ENCODE results near the gene SEC11A.
"Not testable (repeated sequence)": the region's sequence is repeated elsewhere in the genome, so short reads cannot be mapped to it uniquely, and the experiment has no call there.

Gene SEC11A

DNA sequence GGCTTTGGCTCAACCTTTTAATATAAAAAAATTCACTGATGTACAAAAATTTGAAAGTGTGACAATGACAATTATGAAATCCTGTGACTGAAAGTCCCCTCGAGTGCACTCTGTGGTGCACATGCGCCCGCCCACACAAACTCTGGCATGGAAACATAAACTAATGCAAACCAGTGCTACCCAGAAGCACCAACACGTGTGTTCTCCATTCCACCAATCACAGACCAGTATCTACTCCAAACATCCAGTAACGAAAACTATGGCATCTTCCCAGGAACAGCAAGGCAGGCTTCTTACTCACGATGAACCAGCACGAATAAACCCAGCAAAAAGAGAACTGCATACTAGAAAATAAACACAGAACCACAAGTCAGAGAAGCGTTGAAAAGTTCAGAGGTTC is 46.2 kb downstream of the SEC11A start:
- peak; percentile 66 for DNase-seq

- no peak for DNase-seq
Measured at GRCh38 chr15:84668221-84668982, 47.5 kb downstream of the SEC11A start.

- DNase-seq = no peak
Measured at GRCh38 chr15:84666373-84666772, 49.6 kb downstream of the SEC11A start.

DNA sequence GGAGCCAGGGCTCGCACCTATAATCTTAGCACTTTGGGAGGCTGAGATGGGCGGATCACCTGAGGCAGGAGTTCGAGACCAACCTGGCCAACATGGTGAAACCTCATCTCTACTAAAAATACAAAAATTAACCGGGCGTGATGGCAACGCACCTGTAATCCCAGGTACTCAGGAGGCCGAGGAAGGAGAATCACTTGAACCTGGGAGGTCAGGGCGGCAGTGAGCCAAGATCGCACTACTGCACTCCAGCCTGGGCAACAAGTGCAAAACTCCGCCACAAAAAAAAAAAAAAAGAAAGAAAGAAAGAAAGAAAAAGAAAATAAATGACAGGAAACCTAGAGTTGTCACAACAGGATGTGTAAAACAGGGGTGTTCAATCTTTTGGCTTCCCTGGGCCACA is 54.9 kb downstream of the SEC11A start:
- DNase-seq = no peak

DNA sequence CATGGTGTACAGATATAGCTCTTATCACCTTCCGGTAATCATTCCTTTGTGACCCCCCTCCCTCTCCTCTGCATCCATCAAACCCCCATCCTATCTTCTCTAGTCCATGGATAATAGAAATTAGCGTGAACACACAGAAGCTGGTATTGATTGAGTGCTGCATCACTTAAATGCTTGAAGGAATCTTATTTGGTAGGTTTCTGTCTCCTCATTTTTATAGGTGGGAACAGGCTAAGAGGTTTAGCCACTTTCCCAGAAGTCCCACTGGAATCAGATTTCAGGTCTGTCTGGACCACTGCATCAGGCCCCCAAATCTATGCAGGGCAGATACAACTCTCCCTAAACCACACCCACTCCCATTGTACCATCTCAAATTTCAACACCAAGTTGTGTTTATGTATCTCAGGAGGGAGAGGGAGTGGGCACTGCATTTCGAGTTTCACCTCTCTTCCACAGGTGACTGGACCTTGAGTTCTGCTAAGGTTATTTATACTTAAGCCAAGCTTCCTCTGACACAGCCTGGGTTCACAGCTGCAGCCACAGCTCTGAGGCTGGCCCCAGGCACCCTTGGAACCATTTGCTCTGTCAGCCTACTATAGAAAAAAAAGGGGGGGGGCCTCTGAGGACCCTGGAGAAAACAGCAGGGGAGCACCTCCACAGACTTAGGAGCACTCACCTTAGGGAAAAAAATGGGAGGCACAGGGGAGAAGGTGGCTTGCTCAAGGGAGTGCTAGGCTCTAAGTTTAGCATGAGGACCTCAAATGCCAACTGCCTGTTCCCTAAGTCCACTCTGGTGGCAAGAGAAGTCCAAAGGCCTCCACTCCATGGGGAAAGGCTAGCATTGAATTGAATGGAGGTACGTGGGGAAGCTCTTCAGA is 55.8 kb downstream of the SEC11A start:
- no peak for DNase-seq

DNA sequence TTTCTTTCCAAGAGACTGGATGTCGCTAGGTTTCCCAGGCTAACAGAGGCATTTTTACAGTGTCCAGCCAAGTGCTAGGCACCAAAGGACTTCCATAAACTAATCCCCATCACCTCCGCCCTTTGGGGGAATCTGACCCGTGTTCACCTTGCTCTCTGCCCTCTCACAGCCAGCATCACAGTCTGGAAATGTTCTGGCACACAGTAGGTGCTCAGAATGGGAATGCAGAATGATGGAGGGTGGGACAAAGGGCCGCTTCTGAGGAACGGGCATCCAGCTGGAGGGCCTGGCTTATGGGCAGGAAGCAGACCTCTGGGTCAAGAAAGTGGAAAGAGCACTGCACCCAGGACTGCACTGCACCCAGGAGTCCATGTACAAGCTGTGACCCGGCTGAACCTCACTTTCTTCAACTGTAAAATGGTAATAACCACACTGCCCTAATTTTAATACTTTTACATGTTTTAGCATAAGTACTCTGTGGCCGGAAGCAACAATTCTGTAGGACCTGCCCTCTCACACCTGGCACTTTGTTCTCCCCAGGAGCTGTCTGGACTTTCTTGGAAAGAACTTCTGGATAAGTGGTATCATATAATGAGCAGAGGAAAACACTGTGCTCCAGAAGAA is 57.0 kb downstream of the SEC11A start:
- DNase-seq = no peak

- peak; percentile 71 for DNase-seq
Measured at GRCh38 chr15:84658080-84658787, 57.7 kb downstream of the SEC11A start, which contains the start of gene NMB. Gene NMB, minus strand, starts transcription at chr15:84658199. Its CDS starts 47 bp downstream, at chr15:84658152.

GRCh38 chr15:84657748-84658079 is 58.2 kb downstream of the SEC11A start:
- no peak for DNase-seq

GRCh38 chr15:84656972-84657371 is 59.0 kb downstream of the SEC11A start:
- no peak for DNase-seq

- DNase-seq = peak; percentile 83
Measured at GRCh38 chr15:84654689-84655453, 61.1 kb downstream of the SEC11A start.

GRCh38 chr15:84653910-84654688 is 61.8 kb downstream of the SEC11A start, which contains the start of gene WDR73:
Gene WDR73, minus strand, starts transcription at chr15:84654283. Its CDS starts 9 bp downstream, at chr15:84654274.
- DNase-seq = peak; percentile 93

DNA sequence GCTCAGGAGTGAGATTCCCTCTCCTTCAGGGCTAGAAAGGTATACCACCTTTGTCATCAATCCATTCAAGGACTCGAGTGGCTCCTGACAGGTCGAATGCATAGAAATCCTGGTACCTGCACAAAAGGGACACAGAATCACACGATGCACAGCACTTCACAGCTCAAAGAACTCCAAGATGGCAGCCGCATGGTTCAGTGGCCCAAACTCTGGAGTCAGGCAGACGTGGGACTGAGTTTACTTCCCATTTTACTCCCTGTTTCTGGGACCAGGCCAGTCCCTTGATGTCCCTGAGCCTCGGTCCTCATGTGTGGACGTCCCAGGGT is 62.4 kb downstream of the SEC11A start:
- DNase-seq = no peak

DNA sequence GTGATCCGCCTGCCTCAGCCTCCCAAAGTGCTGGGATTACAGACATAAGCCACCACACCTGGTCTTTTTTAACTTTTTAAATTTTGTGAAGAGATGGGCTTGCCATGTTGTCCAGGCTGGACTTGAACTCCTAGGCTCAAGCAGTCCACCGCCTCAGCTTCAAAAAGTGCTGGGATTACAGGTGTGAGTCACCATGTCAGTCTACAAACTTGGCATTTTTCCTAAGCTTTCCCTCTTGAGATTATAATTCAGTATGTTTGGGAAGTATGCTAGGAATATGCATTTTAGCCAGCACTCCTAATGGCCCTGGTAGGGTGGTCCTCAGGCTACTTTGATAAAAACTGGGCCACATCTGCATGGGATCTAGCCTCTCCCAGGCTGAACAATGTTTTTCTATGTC is 66.2 kb downstream of the SEC11A start:
- no peak for DNase-seq

DNA sequence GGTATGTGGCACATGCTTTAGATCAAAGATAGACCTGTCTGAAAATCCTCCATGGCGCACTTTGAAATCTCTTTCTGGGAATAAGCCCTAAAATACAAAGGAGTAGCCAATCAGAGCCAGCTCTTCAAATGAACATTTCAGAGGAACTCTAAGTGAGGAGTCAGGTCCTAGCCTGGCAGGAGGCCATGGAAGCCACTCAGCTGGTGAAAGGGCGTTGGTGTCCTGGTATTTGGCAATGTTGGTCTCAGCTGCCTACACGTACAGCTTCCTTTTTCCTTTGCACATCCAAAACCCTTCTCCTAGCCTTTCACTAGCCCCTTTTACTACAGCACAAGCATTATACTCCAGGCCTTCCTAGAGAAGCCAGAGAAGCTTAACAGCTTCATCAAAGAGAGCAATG is 67.4 kb downstream of the SEC11A start:
- DNase-seq = no peak

- no peak for DNase-seq
Measured at GRCh38 chr15:84647726-84648125, 68.2 kb downstream of the SEC11A start.

DNA sequence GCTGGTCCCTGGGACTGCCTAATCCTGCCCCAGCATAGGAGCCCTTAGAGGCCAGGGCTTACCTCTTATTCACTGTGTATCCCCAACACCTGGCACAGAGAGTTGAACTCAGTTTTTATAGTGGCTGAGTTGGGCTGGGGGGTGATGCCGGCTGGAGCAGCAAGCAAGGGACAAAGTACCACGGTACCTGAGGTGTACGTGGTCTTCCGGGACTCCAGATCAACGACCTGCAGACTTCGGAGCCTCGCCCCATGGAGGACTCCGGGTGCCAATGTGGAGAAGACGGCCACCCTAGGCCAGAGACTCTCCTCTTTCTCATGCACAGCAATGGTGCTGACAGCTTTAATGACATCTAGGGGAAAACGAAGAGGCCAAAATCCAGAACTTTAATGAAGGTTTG is 69.9 kb downstream of the SEC11A start:
- no peak for DNase-seq

DNA sequence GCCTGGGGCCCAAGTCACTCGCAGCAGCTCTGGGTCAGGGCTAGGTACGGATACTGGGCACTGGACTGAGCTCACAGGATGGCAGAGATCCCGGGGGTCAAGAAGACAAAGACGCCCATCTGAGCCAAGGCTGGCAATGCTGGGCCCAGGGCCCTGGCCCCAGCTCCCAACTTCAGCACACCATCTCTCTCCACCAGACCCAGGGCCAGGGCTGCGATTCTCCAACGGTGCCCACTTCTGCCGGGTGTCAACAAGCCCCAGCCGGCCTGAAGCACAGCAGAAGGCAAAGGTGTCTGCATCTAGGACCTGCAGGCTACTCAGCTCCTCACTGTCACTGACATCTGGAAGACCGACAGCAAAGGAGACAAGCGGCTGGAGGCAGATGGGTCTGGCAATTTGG is 70.4 kb downstream of the SEC11A start:
- no peak for DNase-seq

- no peak for DNase-seq
Measured at GRCh38 chr15:84643838-84644237, 72.1 kb downstream of the SEC11A start.

DNA sequence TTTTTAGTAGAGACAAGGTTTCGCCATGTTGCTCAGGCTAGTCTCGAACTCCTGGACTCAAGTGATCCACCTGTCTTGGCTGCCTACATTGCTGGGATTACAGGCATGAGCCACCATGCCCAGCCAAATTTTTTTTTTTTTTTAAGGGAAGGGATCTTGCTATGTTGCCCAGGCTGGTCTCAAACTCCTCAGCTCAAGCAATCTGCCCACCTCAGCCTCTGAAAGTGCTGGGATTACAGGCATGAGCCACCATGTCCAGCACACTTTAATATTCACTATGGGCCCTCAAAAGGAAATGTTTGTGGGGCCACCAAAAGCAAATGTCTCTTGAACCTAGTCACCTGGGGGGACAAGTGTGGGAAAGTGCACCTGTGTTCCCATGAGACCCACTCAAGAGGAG is 73.3 kb downstream of the SEC11A start:
- not testable (repeated sequence) for DNase-seq

- DNase-seq = not testable (repeated sequence)
Measured at GRCh38 chr15:84641871-84642270, 74.1 kb downstream of the SEC11A start.

- DNase-seq = no peak
Measured at GRCh38 chr15:84638103-84638502, 77.8 kb downstream of the SEC11A start.

All from fibroblast of skin of right quadriceps (primary cell).